Large intestine (tissue), 12 donors: ENCODE data around the gene IL27RA. TPM values are rescaled to one million over a fixed set of nuclear protein-coding genes. Genes with fewer than 3 reads are reported as not detected.

Experiments used
- DNase-seq, 2 donors: peaks; one replicate each; pipeline versions ENCODE4 v3.0.0 to v3.0.0-alpha.2; 2013
- H3K27ac ChIP-seq: one replicate; pipeline ENCODE4 v1.5.1; 2013; ENCODE audit warnings: low read length
- H3K27me3 ChIP-seq: 2 replicates; pipeline ENCODE4 v1.6.1; 2013; ENCODE audit warnings: low read length; ENCODE audit not compliant: control insufficient read depth, insufficient read depth
- H3K36me3 ChIP-seq: 2 replicates; pipeline ENCODE4 v1.6.1; 2013; ENCODE audit warnings: low read length; ENCODE audit not compliant: control insufficient read depth, insufficient read depth
- H3K4me1 ChIP-seq: one replicate; pipeline ENCODE4 v1.6.1; 2013; ENCODE audit warnings: low read length; ENCODE audit not compliant: control insufficient read depth, insufficient read depth
- H3K4me3 ChIP-seq: one replicate; pipeline ENCODE4 v1.5.1; 2013; ENCODE audit warnings: low read length
- H3K9me3 ChIP-seq: one replicate; pipeline ENCODE4 v1.6.1; 2013; ENCODE audit warnings: mild to moderate bottlenecking, low read depth, low read length, moderate library complexity; ENCODE audit not compliant: control insufficient read depth
- WGBS: methylation state at CpG from one replicate; pipeline ENCODE4 v1.1.5; 2013; ENCODE audit warnings: low lambda C conversion rate; ENCODE audit not compliant: insufficient coverage; 5-methylcytosine and 5-hydroxymethylcytosine counted together
- long read RNA-seq, 11 donors: transcript quantifications; one replicate each; lab custom pipeline, GENCODE V29; 2026
- polyA plus RNA-seq: library from polyadenylated mRNA; unstranded; fragments of 120-200 nt; gene quantifications from one replicate; pipeline ENCODE4 v1.2.1, GENCODE V29; 2013

The IL27RA gene
- polyA plus RNA-seq: 6.4 TPM
- long read RNA-seq, donor 1, partial matches to known transcripts: 0 of 2 reads
- long read RNA-seq, donor 1, other reads (novel, unspliced or antisense): 0 of 2 reads
- long read RNA-seq, donor 2, partial matches to known transcripts: 5 of 7 reads
- long read RNA-seq, donor 2, other reads (novel, unspliced or antisense): 0 of 7 reads
- long read RNA-seq, donor 3: 0 reads
- long read RNA-seq, donor 4: 0 reads
- long read RNA-seq, donor 5, partial matches to known transcripts: 0 of 1 reads
- long read RNA-seq, donor 5, other reads (novel, unspliced or antisense): 0 of 1 reads
- long read RNA-seq, donor 6, partial matches to known transcripts: 16 of 17 reads
- long read RNA-seq, donor 6, other reads (novel, unspliced or antisense): 0 of 17 reads
- long read RNA-seq, donor 7: 0 reads
- long read RNA-seq, donor 8, partial matches to known transcripts: 0 of 2 reads
- long read RNA-seq, donor 8, other reads (novel, unspliced or antisense): 0 of 2 reads
- long read RNA-seq, donor 9, partial matches to known transcripts: 0 of 1 reads
- long read RNA-seq, donor 9, other reads (novel, unspliced or antisense): 0 of 1 reads
- long read RNA-seq, donor 10, partial matches to known transcripts: 0 of 3 reads
- long read RNA-seq, donor 10, other reads (novel, unspliced or antisense): 0 of 3 reads
- long read RNA-seq, donor 11, partial matches to known transcripts: 0 of 1 reads
- long read RNA-seq, donor 11, other reads (novel, unspliced or antisense): 0 of 1 reads

DNA sequence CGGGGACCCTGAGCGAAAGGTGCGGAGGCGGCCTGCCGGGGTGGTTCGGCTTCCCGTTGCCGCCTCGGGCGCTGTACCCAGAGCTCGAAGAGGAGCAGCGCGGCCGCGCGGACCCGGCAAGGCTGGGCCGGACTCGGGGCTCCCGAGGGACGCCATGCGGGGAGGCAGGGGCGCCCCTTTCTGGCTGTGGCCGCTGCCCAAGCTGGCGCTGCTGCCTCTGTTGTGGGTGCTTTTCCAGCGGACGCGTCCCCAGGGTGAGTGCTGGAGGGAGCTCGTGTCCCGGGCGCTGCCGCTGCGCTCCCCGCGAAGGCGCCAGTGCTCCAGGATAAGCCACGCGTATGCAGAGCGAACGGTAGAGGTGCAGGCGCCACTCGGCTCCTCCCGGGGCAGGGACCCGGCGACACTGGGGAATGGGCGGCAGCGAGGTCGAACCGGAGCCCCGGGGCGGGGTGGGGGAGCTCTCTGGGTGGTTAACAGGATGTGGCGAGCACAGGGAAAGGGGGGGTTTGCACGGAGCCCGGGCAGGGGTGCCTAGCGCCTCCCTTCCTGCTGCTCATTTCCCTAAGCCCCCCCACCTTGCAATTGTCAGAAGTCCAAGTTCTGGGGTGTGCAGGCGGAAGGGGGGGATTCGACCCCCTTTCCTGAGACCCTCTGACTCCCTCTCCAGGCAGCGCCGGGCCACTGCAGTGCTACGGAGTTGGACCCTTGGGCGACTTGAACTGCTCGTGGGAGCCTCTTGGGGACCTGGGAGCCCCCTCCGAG, at the start of gene IL27RA:
Gene IL27RA, plus strand, starts transcription at position 44 of the 762 bp plus-strand sequence. Its CDS starts 111 bp downstream, at position 155.
- H3K27me3 ChIP-seq: peaks cover 13% of the 10 kb centered on the region
- DNase-seq: peak; percentile 56 to 80
- H3K4me1 ChIP-seq: peaks cover 3% of the 10 kb centered on the region
- H3K27ac ChIP-seq: no peak within 1 kb of the TSS
- WGBS: no CpG with 5 or more reads among the region's 63 CpGs
- no peaks in the 10 kb centered on the region for H3K9me3 ChIP-seq
- H3K36me3 ChIP-seq: no peaks in the 10 kb centered on the region
- peak within 1 kb of the TSS; percentile 70 for H3K4me3 ChIP-seq

DNA sequence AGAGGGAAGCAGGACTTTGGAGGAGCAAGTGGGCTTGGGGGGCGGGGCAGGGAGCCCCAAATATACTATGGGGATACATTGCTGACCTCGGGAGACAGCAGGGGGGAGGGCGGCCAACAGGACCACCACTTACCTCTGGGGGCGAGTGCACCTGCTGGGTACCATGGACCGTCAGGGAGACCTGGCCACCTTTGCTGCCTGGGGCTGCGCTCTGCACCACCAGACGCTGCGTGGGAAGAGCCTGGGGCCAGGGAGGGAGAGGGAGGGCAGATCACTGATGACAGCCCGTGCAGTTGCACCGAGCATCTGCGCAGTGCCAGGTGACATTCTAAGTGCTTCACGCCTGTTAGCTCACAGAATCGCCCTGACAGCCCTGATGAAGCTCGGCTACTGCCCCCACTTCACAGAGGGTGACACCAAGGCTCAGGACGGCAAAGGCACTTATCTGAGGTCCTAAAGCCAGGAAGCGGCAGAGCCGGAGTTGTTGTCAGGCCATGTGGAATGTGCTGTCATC, 49.5 kb upstream of the IL27RA start:
- 100% methylated on average over 1 of the region's 17 CpGs for WGBS
- H3K36me3 ChIP-seq: peaks cover 25% of the 10 kb centered on the region

DNA sequence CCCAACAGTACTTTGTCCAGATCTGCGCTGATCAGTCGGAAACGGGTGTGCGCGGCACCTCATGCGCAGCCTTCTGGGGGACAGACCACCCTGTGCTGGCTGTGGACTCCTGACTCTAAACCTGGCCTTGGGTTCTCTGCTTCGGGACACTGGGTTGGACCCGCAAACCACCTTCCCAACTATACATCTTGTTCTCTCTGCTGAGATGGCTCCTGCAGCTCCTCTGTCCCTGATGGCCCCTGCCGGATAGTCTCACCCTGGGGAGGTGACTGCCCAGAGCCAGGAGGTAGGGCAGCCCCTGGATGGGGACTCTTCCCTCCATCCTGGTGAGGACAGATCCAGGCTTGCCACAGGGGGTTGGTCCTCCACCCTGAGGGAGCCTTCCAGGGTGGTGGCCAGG, 48.8 kb upstream of the IL27RA start:
- Histone ChIP-seq H3K36me3 (peaks cover 25% of the 10 kb centered on the region), H3K9me3 (no peaks in the 10 kb centered on the region), H3K4me3 (no peak overlapping the region), H3K4me1 (peaks cover 53% of the 10 kb centered on the region), H3K27me3 (no peaks in the 10 kb centered on the region), H3K27ac (no peak overlapping the region)
- no peak for DNase-seq
- WGBS: no CpG with 5 or more reads among the region's 9 CpGs

More for the DNA sequence above, 49.5 kb upstream of the IL27RA start:
- Histone ChIP-seq H3K27me3 (no peaks in the 10 kb centered on the region), H3K4me1 (peaks cover 48% of the 10 kb centered on the region), H3K9me3 (no peaks in the 10 kb centered on the region), H3K27ac (no peak overlapping the region), H3K4me3 (no peak overlapping the region)
- no peak for DNase-seq

DNA sequence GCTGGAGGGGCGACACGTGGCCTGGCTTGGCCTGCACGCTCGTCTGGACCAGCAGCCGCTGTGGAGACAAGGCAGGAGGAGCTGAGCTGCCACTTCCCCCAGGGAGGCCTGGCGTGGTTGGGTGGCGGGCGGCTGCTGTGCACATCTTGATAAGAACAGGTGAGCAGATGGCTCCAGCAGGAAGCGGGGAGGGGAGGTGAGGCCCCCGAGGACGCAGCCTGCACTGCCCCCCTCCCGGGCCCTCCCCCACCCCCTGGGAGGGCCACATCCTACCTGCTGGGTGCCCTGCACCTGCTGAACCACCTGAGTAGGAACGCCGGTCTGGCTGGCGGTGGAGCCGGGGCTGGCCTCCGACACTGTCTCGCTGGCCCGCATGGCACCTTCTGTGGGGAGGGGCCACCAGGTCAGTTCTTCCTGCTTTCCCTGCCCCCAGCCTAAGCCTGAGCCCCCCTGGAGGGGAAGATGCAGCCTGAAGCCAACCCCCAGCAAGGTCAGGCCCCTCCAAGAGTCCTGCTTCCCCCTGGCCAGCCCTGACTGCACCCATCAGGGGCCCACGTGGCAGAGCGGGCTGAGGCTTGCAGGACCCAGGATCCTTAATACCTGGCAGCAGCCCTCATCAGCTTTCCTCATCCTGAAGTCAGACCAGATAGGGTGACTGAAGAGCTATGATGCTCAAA, 48.2 kb upstream of the IL27RA start:
- Histone ChIP-seq H3K27ac (no peak overlapping the region), H3K36me3 (peaks cover 28% of the 10 kb centered on the region), H3K4me3 (no peak overlapping the region), H3K4me1 (peaks cover 48% of the 10 kb centered on the region), H3K9me3 (no peaks in the 10 kb centered on the region), H3K27me3 (no peaks in the 10 kb centered on the region)
- WGBS: no CpG with 5 or more reads among the region's 21 CpGs
- peak in 1 of 2 donors; percentile 71 for DNase-seq

DNA sequence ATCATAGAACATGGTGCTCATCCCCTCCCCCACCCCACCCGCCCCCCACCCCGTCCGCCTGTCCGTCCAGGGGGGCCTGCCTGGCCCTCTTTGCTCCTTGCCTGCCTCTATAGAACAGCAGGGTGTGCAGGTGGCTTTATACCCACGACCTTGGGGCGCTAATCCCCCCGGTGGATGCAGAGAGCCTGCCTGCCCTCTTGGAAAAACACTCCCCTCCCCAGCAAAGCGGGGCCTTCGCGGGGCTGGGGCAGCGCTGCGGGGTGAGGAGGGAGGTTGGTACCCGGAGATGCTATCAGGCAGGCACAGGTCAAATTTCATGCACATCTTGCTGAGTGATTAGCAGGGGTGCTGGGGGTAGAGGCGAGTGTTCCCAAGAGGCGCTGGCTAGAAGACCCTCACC, 47.4 kb upstream of the IL27RA start:
- DNase-seq: no peak
- H3K27me3 ChIP-seq: no peaks in the 10 kb centered on the region
- H3K36me3 ChIP-seq: peaks cover 29% of the 10 kb centered on the region
- no CpG with 5 or more reads among the region's 15 CpGs for WGBS
- H3K4me3 ChIP-seq: no peak overlapping the region
- H3K4me1 ChIP-seq: peaks cover 47% of the 10 kb centered on the region
- no peak overlapping the region for H3K27ac ChIP-seq
- no peaks in the 10 kb centered on the region for H3K9me3 ChIP-seq

DNA sequence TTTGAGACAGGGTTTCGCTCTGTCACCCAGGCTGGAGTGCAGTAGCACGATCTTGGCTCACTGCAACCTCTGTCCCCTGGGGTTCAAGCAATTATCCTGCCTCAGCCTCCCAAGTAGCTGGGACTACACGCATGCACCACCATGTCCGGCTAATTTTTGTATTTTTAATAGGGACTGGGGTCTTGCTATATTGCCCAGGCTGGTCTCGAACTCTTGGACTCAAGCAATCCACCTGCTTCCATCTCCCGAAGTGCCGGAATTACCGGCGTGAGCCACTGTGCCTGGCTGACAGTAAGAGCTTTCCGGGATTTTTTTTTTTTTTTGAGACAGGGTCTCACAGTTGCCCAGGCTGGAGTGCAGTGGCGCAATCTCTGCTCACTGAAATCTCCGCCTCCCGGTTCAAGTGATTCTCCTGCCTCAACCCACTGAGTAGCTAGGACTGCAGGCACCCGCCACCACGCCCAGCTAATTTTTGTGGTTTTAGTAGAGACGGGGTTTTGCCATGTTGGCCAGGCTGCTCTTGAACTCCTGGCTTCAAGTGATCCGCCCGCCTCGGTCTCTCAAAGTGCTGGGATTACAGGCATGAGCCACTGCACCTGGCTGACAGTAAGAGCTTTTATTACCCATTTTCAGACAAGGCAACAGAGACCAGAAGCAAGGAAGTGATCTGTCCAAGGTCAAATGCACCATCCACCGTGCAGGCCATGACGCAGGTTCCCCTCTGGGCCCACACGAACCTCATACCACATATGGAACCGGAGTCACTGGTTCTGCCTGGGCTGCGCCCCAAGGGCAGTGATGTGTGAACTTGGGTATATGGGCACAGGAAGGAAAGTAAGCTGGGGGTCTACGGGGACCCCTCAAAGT, 46.5 kb upstream of the IL27RA start:
- no CpG with 5 or more reads among the region's 25 CpGs for WGBS
- peak overlapping the region; percentile 73 for H3K27ac ChIP-seq

DNA sequence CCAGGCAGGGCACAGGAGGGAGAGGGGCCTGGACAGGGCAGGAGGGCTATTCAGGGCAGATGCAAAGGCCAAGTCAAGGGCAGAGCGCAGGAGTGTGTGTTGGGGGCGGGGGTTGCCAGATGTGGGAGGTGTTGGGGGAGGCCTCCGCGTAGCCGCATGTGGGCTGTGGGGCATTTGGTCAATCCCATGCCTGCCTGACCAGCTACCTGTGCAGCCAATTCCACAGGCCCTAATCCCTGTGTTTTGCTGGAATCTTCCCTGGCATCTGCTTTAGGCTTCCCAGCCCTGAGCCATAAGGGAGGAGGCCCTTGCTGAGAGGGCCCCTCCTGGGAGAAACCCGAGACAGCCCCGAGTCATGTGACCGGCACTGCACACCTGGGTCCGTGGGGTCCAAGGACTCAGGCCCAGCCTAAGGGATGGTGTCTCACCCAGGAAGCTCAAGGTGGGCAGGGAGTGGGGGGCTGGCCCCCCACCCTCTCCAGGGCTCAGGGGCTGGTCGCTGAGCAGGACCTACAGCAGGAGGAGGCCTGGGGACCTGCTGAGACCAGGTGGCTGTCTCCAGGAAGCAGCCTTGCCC, 45.7 kb upstream of the IL27RA start:
- H3K4me3 ChIP-seq: peak overlapping the region; percentile 30
- DNase-seq: peak; percentile 68 to 83
- peak overlapping the region; percentile 73 for H3K27ac ChIP-seq
- peaks cover 35% of the 10 kb centered on the region for H3K4me1 ChIP-seq
- no CpG with 5 or more reads among the region's 10 CpGs for WGBS
- H3K9me3 ChIP-seq: no peaks in the 10 kb centered on the region
- no peaks in the 10 kb centered on the region for H3K27me3 ChIP-seq
- peaks cover 23% of the 10 kb centered on the region for H3K36me3 ChIP-seq

More for the DNA sequence above, 46.5 kb upstream of the IL27RA start:
- Histone ChIP-seq H3K27me3 (no peaks in the 10 kb centered on the region), H3K4me3 (no peak overlapping the region), H3K9me3 (no peaks in the 10 kb centered on the region), H3K36me3 (peaks cover 29% of the 10 kb centered on the region), H3K4me1 (peaks cover 37% of the 10 kb centered on the region)
- no peak for DNase-seq

DNA sequence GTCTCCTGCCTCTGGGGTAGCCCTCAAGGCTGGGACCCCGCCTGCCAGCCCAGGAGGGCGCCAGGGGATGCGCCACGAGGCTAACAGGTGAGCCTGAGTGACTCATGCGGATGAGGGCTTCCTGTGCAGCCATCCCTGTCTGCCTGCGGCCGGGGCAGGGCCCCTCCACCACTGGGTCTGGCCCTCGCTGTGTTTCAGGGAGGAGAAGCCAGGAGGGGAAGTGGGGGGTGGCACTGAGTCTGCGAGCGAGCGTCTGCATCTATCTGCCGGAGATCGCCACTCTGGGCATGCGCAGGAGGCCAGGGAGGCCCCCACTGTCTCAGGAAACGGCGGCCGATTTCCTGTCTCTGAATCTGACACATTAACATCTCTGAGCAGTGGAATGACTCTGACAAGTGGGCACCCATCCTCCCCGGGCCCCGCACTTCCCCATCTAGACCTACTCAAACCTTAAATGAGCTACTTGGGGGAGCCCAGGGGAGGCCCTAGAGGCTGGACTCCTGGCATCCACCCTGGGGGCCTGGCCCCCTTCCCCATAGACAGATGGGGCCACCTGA, 45.1 kb upstream of the IL27RA start:
- Histone ChIP-seq H3K4me3 (peak overlapping the region; percentile 30), H3K36me3 (peaks cover 27% of the 10 kb centered on the region), H3K4me1 (peaks cover 35% of the 10 kb centered on the region), H3K9me3 (no peaks in the 10 kb centered on the region), H3K27me3 (no peaks in the 10 kb centered on the region), H3K27ac (peak overlapping the region; percentile 73)
- DNase-seq: peak; percentile 68 to 73
- WGBS: no CpG with 5 or more reads among the region's 19 CpGs
